Dermis blood vessel endothelial cell (primary cell): ENCODE results near the gene TIMP3. TPM values are rescaled to one million over a fixed set of nuclear protein-coding genes. Genes with fewer than 3 reads are reported as not detected.

Experiments
- DNase-seq: peaks from one replicate; pipeline ENCODE4 v3.0.0; 2010
- total RNA-seq: library from RNA; depleted of rRNA; stranded (reverse); fragments of >200 nt; gene quantifications from 2 replicates; pipeline ENCODE4 v1.2.3, GENCODE V29; 2014

TIMP3 gene
- total RNA-seq, 1 donor from 2014 or later = 203 TPM

DNA sequence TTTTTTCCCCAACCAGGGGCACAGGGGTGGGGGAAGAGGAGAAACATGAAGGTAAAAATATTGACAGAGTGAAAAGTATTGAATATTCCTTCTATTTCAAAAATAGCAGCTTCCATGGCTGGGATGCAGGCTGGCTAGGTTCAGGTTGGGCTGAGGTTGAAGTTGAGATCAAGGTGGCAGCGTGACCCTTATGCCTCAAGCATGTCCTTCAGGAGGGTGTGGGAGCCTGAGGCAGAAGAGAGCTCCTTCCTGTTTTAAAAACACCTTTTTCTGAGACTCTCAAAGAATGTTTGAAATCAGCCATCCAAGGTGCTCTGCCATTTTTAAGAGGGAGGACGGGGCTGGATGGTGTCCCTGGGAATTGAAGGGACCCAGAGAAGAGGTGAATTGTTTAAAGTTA lies 29.5 kb downstream of the TIMP3 start:
- DNase-seq = peak; percentile 21

- DNase-seq = peak; percentile 21
These were observed 30.1 kb downstream of the TIMP3 start for GRCh38 chr22:32831584-32831983.

- no peak for DNase-seq
These were observed 30.7 kb downstream of the TIMP3 start for GRCh38 chr22:32832174-32832573.

DNA sequence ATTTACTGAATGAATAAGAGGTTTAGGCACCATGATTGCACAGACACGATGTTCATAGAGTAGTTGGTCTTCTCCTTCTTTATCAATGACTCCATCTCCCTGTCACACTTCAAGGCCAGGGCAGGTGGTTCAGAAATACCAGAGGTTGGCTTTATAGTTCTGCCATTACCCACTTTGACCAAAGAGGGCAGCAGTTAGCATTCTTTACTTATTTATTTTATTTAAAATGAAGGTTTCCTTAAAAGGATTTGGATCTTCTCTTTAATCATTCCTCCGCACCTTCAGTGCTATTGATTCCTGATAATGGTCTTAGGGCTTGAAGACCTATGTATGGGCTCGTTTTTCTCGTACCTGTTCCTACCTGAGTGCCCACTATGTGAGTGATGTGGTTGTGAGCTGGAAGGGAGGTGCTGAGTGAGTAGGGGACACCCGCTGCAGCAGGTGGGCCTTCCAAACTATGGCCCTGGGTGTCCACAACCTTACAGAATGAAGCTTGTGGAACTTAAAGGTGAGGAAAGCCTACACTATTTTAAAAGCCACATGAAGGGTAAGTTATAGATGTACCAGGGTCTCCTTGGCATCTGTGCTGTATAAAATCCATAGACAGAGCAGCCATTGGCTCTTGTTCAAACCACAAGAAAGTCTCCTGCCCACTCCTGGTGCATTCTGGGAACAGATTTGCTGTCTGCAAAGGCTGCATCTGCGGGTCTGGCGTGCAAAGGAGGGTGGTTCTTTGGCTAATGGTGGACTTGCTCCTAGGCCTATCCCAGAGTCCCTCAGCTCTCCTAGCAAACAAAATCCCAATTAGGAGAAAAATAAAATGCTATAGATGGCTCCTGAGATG lies 35.0 kb downstream of the TIMP3 start:
- DNase-seq = peak; percentile 45

- no peak for DNase-seq
These were observed 35.6 kb downstream of the TIMP3 start for GRCh38 chr22:32837142-32837541.

DNA sequence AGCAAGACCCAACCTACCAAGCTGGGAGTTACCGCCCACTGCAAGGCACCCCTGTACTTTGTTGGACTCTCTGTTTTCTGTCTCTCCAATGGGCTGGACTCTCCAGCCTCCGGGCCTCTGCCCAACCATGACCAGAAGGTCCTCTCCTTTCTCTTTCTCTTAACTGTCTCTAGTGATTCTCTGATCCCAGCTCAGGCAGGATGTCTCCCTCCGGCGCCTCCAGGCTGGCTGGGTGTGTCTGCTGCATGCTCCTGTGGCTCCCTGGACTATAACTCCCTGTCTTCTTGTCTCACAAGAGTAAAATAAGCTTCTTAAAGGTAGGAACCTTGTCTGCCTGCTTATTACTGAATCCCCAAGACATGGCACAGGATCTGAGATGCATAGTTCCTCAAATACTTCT lies 36.3 kb downstream of the TIMP3 start:
- no peak for DNase-seq

DNA sequence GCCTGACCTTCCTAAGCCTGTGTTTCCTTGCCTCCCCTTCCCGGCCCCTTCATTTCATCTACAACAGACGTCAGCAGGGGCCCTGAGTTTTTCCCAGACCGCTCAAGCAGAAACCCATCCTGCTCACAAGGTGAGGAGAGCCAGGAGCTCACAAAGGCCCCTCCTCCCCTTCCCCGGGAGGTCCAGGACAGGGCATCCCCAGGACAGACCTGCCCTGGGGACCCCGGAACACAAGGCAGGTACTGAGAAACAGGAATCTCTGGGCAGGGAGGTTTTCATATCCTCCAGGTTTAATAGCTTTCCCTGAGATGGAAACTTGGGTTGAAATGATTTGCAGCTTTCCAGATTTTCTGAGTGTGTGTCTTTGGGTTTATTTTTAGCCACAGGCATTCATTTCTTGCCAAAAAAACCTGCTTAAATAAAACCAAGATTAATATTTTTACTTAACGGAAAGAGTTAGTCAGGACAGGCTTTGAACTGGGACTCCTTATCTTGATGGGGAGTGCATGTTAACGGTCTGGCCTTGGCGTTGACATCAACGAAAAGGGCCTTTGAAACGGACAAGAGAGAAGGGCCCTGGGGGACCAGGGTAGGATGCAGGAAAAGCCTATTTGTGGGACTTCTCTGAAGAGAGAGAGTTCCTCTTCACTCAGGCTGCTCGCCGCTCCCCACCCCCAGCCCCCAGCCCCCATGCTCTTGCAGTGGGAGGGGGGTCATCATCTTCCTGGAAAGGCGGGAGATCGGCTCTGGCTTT lies 38.5 kb downstream of the TIMP3 start:
- no peak for DNase-seq

- DNase-seq = no peak
These were observed 39.7 kb downstream of the TIMP3 start for GRCh38 chr22:32841175-32841574.

DNA sequence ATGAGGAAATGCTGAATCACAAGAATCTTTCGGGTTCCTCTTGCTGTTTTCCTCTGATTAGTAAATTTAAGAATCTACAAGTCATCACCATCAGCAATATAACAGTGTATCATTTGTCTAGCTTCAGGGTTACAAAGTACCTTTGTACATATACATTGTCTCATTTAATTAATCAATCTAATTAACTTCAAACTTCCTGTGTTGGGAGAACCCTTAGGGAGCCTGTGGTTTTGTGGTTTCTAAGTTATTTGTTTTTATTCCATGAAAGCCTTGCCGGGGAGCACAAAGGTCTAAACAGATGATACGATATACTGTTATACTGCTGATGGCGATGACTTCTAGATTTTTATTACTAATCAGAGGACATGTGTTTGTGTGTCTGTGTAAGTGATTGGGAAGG lies 41.0 kb downstream of the TIMP3 start:
- DNase-seq = no peak

DNA sequence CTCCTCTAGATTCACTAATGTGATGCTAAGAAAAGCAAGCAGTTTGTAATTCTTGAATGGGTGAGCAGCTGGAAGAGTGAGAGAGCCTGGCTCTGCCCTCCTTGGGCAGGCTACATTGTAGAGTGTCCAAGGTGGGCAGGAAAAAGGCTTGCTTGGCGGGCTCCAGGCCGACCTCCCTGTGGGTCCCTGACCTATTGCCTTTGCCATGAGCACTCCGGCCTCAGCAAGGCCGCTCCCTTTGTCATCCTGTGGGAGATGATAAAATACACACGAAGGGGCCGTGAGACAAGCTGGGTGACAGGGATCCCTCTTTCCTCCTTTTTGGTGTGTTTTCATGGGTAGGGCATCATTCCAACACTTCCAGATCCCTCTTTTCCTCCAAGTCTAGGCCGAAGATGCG lies 41.8 kb downstream of the TIMP3 start:
- no peak for DNase-seq

DNA sequence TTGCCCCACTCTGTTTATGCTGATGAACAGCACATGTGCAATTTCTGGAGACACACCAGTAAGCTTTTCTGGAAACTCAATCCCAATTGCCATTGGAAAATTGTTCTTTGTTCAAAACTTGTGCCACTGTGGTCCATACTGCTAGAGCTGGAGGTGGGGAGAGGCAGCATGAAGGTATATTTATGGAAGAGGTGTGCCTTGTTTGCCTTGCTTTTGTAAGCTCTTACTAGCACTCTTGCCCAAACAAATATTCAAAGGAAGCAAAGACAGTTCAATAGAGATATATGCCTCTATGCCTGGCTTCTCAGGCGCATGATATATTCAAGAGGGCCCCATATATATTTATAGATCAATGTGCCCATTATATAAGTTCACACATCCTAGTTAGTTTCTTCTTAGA lies 42.7 kb downstream of the TIMP3 start:
- DNase-seq = no peak

- DNase-seq = no peak
These were observed 45.4 kb downstream of the TIMP3 start for GRCh38 chr22:32846780-32847491.

DNA sequence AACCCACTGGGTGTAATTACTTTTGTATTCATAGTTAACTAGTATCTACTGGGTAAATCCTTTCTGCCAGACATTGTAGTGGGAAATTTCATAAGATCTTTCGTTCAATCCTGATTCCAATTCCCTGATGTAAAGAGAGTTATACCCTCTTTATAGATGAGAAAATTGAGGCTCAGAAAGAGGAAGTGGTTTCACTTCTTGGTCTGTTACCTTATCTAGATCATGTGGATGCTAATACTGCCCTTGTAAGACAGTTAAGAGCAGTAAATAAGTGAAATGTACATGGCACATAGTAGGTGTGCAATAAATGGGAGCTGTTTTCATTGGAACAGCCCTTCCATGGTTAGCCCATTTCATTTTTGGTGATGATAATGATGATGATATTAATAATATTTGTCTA lies 46.7 kb downstream of the TIMP3 start:
- DNase-seq = no peak

DNA sequence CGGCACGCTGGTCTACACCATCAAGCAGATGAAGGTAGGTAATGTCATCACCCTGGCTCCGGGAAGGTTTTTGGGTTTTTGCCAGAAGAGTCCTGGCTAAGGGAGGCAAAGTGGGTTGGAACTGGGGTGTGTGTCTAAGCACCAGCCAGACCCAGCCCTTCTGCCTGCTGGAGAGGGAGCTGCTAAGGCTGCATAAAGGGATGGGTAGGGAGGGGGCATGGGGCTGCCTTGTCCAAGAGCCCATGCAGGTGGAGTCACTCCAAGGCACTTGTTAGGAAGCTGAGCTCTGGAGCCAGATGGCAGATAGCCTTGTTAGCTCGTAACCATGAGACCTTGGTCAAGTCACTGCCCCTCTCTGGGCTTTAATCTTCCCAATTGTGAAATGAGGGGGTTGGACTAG lies 48.0 kb downstream of the TIMP3 start:
- DNase-seq = no peak

GRCh38 chr22:32850157-32850556 lies 48.7 kb downstream of the TIMP3 start:
- no peak for DNase-seq

DNA sequence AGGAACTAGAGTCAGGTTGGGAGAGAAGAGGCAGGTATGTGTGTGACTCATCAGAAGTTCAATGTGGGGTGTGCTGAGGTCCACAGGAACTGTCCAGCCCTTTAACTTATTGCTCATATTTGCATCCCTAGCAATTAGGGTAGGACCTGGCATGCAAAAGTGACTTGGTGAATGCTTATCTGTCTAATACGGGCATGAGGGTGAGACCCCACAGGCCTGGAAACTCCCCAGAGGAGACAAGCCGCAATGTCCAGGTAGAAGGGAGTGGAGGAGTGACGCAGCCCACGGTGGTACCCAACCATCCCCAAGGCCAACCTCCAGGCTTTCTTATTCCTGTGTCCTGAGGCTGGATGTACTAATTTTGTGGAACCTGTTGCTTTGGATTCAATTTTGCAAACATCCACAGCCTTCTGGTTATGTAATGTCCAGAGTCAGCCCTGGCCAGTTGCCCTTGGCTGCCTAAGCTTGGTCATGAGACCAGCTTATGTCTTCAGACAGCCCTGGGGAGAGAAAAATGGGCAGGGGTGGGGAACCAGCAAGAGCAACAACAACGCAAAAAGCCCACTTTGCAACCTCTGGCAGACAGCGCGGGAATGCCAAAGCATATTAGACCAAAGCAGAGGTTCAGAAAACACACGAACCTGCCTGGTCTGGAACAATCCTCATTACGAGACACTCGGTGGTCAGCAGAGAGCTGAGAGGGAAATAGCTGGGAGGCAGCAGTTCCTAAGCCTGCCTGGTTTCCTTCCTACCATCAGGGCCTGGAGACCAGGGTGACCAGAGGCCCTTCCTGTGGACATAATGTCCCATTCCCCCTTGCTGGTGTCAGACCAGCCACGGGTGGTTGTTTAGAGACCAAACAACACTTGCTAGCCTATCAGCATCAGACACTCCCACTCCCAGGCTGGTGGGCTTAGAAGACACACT lies 49.3 kb downstream of the TIMP3 start:
- no peak for DNase-seq

GRCh38 chr22:32852395-32853251 lies 51.1 kb downstream of the TIMP3 start:
- no peak for DNase-seq

DNA sequence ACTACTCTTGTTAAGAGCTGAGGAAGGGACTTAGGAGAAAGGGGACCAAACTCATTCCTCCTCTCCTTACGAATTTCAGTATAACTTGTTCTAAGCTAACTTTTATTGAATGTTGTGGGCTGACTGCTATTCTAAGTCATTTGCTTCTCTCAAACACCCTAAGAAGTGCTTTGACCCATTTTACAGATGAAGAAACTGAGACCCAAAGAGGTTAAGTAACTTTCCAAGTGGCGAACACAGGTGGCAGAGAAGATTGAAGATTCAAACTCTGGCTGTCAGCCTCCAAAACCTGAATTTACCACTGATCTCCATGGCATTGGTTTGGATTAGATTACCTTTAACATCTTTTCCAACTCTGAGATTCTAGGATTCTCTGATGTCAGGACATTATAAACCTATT lies 52.2 kb downstream of the TIMP3 start:
- DNase-seq = no peak

DNA sequence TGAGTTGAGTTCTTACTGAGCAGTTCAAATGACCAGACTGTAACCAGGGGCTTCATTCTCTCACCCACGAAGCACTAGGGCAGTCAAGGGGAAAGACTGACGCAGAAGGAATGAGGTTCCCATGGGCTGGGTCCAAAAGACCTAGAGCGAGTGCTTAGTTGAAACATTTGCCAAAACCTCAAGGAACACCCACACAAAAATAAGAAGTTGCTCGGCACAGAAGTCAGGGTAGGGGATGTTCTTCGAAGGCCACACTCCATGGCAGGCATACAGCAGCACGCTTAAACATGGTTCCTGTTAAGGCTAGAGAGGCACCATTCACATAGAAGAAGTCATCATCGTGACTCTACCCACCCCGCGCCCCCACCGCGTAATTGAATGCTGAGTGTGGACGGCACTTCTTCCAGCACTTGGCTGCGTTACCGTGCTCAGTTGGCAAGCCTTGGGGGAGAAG lies 52.9 kb downstream of the TIMP3 start:
- DNase-seq = no peak

DNA sequence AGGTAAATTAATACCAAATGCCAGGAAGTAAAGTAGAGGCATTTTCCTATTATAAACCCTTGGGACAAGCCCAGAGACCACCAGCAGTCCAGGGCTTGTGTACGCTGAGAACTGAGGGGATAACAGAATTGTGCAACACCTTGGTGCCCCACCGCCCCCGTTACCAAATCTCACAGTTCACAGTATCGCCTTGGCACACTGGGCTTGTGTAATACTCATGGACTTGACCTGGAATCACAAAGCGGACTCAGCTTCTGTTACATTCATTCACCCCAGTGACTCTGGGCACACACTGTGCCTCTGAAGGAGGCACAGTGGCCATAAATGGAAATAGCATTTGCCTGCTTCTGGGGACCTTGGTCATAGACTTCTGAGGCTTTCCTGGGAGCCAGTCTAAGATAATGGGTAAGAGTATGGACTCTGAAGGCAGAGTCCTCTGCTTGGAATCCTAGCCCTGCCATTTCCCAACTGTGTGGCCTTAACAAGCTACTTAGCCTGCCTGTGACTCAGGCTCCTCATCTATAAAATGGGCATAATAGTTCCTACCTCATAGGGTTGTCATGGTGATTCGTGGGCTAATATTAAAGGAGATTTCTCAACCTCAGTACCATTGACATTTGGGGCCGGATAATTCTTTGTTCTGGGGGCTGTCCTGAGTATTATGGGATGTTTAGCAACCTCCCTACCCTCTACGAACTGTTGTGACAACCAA lies 53.7 kb downstream of the TIMP3 start:
- DNase-seq = no peak
